VCaP (cell line): ENCODE results near the gene OR10A6.

Source experiments
- H3K27ac ChIP-seq: fragments of 450-650 bp; 2 replicates; pipeline ENCODE4 v1.5.1; 2017
- CTCF ChIP-seq: fragments of 450-650 bp; conservative IDR thresholded peaks from 2 replicates; pipeline ENCODE4 v1.5.1; 2017; ENCODE audit warnings: mild to moderate bottlenecking, moderate library complexity

The OR10A6 gene

GRCh38 chr11:7894251-7894650 lies 36.8 kb downstream of the OR10A6 start:
- no peak for TF ChIP-seq CTCF
- peak overlapping the region; percentile 41 for H3K27ac ChIP-seq

- no peak for TF ChIP-seq CTCF
- peak overlapping the region; percentile 41 for H3K27ac ChIP-seq
These were observed 37.3 kb downstream of the OR10A6 start for GRCh38 chr11:7893796-7894195.

- 0 out of 2 replicates have a peak overlapping the region, but pooled peaks have one; percentile 41 for H3K27ac ChIP-seq
- TF ChIP-seq CTCF: peak; percentile 83
These were observed 38.2 kb downstream of the OR10A6 start for GRCh38 chr11:7892840-7893254.

GRCh38 chr11:7892059-7892699 lies 38.9 kb downstream of the OR10A6 start:
- TF ChIP-seq CTCF: no peak
- H3K27ac ChIP-seq: no peak overlapping the region

- TF ChIP-seq CTCF: no peak
- H3K27ac ChIP-seq: no peak overlapping the region
These were observed 40.5 kb downstream of the OR10A6 start for GRCh38 chr11:7890417-7891172.

GRCh38 chr11:7889985-7890384 lies 41.1 kb downstream of the OR10A6 start:
- no peak for TF ChIP-seq CTCF
- H3K27ac ChIP-seq: no peak overlapping the region

GRCh38 chr11:7882860-7883259 lies 48.2 kb downstream of the OR10A6 start:
- no peak for TF ChIP-seq CTCF
- no peak overlapping the region for H3K27ac ChIP-seq
